ENCODE data around the gene IQGAP3.
A peak's percentile ranks its signal among the peaks of the same experiment; 100 is the strongest.

The IQGAP3 gene

DNA sequence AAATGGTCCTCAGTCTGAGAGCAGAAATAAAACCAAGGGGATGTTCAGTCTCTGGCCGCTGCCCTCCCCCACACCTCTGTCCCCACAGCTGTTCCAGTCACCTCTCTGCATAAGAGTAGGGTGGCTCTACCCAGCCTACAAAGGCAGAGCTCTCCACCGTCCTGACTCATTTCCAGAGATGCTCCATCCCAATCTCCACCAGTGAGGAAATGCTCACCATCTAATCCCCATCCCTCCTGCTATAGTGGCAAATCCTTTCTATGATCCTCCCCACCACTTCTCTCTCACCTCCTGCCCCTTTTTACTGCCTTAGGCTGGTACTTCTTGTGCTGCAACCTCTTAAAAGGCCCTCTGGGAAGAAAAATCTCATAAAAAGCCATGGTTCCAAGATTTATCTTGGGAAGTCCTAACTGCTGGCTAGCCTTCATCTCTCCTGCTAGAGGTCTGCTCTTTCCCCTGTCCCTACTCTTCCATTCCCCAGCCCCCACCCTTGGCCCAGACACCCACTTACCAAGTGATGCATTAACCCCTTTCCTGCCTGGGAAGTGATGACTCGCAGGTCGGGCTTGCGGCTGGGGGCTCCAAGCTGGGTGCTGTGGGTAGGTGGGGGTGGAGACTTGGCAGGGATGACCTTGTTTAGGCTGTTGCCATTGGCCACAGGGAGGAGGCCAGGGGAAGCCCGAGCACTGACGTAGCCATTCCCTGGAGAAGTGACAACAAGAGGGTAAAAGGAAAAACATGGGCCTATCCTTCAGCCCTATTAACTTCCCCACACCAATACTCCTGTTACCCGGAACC lies 95.7 kb downstream of the IQGAP3 start:
- no peak for DNase-seq (ENCODE audit: low spot score)
- H3K4me3 ChIP-seq = peak overlapping the region; percentile 36
- no peak for TF ChIP-seq CTCF (IDR thresholded peaks at IDR 0.05)
- H3K27ac ChIP-seq = peak overlapping the region; percentile 91 to 98

GRCh38 chr1:156475568-156476500 lies 96.5 kb downstream of the IQGAP3 start:
- no peak for TF ChIP-seq CTCF (IDR thresholded peaks at IDR 0.05)
- H3K27ac ChIP-seq = peak overlapping the region; percentile 91 to 98
- DNase-seq (ENCODE audit: low spot score) = peak; percentile 98
- peak overlapping the region; percentile 36 for H3K4me3 ChIP-seq

All from coronary artery (tissue), 2 donors.